Effector memory CD8-positive, alpha-beta T cell (primary cell): ENCODE data around the gene TIPIN.
"Not testable (repeated sequence)": the region's sequence is repeated elsewhere in the genome, so short reads cannot be mapped to it uniquely, and the experiment has no call there.

ENCODE experiments used
- ATAC-seq: fragments of 150-1000 bp; cut with Tn5 transposase; replicated peaks from 2 replicates; pipeline ENCODE4 v1.10.0; 2021; ENCODE audit warnings: mild to moderate bottlenecking, moderate library complexity
- DNase-seq, 3 experiments: peaks; one replicate each; pipeline ENCODE4 v3.0.0; 2021
- H3K27ac Mint-ChIP-seq, 2 donors: one replicate each; pipeline ENCODE4 v1.8.0; 2022; ENCODE audit warnings: mild to moderate bottlenecking in 2 of 2, mixed read lengths in 2 of 2, moderate library complexity in 2 of 2
- H3K27me3 Mint-ChIP-seq, 2 donors: one replicate each; pipeline ENCODE4 v1.8.0; 2022; ENCODE audit warnings: mixed read lengths in 2 of 2
- H3K36me3 Mint-ChIP-seq: one replicate; pipeline ENCODE4 v1.8.0; 2022; ENCODE audit warnings: mild to moderate bottlenecking, moderate library complexity, mixed read lengths; ENCODE audit not compliant: insufficient read depth
- H3K4me1 Mint-ChIP-seq, 2 donors: one replicate each; pipeline ENCODE4 v1.8.0; 2022; ENCODE audit warnings: low read depth in 2 of 2, mixed read lengths in 2 of 2
- H3K4me3 Mint-ChIP-seq, 2 donors: one replicate each; pipeline ENCODE4 v1.8.0; 2022; ENCODE audit warnings: mild to moderate bottlenecking in 2 of 2, mixed read lengths in 2 of 2, moderate library complexity in 2 of 2
- H3K9me3 Mint-ChIP-seq, 2 donors: one replicate each; pipeline ENCODE4 v1.8.0; 2022; ENCODE audit warnings: mixed read lengths in 2 of 2

TIPIN gene

DNA sequence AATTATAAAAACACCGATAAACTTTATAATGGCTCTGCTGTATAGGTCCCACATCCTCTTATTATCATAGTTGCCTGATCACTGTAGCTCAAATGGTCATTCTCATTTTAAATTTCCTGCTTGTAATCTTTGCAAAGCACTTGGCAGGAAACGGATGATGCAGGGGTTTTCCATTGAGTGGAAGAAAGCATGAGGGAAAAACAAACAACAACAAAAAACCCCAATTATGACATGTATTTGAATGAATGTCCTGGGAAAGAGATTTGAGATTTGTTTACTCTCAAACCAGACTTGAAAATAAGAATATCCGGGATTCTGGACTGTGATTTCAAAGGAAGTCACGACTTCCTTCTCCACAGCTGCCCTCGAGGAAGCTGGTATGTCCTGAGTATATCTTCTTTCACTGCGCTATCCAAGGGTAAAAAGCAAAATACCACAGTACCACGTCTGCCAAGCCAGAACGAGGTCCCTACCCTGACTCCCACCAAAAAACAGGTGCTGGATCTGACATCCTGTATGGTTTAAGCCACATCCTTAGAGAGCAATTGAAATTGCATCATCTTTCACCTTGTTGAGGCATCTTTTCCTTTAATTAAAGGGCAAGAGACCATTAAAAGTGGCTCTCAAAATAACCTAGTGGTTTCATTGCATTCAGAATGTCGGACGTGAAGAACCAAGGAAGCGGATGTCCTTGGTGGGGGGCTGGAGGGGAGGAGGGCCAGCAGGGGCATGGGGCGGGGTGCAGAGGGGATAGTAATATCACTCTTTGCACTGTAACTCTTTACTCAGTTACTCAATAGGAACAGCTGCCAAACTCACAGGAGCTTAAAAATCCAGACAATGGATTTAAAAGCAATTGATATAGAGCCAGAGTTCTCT lies 13.5 kb upstream of the TIPIN start:
- H3K36me3 Mint-ChIP-seq, result peaks cover 2% of the 10 kb centered on the region
- peak overlapping the region; percentile 71 to 77 for H3K4me3 Mint-ChIP-seq
- H3K4me1 Mint-ChIP-seq, result peaks cover 10 to 16% of the 10 kb centered on the region in 2 donors
- no peaks in the 10 kb centered on the region for H3K9me3 Mint-ChIP-seq
- no peaks in the 10 kb centered on the region for H3K27me3 Mint-ChIP-seq
- DNase-seq, result no peak
- ATAC-seq, result peak; percentile 88
- peak overlapping the region; percentile 77 to 84 for H3K27ac Mint-ChIP-seq

DNA sequence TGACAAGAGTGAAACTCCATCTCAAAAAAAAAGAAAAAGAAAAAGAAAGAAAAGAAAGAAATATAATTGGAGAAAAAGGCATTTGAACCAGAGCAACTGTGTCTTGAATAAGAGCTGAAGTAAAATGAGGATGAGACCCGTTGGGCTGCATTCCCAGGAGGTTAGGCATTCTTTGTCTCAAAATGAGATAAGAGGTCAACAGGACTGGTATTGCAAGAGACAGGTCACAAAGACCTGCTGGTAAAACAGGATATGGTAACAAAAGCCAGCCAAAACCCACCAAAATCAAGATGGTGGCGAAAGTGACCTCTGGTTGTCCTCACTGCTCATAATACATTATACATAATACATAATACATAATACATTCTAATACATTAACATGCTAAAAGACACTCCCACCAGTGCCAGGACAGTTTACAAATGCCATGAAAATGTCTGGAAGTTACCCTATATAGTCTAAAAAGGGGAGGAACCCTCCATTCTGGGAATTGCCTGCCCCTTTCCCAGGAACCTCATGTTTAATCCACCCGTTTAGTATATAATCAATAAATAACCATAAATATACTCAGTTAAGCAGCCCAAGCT lies 8.6 kb upstream of the TIPIN start:
- H3K27me3 Mint-ChIP-seq, result no peaks in the 10 kb centered on the region
- H3K36me3 Mint-ChIP-seq, result peaks cover 2% of the 10 kb centered on the region
- DNase-seq, result no peak
- H3K27ac Mint-ChIP-seq, result no peak overlapping the region
- no peak for ATAC-seq
- H3K4me3 Mint-ChIP-seq, result no peak overlapping the region
- peaks cover 7 to 8% of the 10 kb centered on the region in 2 donors for H3K4me1 Mint-ChIP-seq
- no peaks in the 10 kb centered on the region for H3K9me3 Mint-ChIP-seq

DNA sequence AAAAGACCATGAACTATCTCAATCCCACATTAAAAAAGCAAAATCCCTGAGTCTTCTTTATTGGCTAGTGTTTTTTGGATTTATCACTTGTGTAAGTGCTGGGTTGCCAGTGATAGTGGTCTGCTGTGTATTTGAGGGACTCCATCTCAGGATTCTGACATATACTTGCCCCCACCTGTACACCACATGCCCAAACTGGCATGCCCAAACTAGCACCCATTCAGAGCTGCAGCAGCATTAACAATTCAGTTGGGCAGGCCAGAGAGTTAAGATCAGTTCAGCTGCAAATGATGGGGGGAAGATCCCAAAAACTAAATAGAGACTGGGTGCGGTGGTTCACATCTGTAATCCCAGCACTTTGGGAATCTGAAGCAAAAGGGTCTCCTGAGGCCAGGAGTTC lies 6.3 kb upstream of the TIPIN start:
- no peaks in the 10 kb centered on the region for H3K27me3 Mint-ChIP-seq
- no peaks in the 10 kb centered on the region for H3K9me3 Mint-ChIP-seq
- ATAC-seq (no peak), DNase-seq (no peak)
- no peaks in the 10 kb centered on the region for H3K4me1 Mint-ChIP-seq
- no peak overlapping the region for H3K4me3 Mint-ChIP-seq
- peaks cover 2% of the 10 kb centered on the region for H3K36me3 Mint-ChIP-seq
- no peak overlapping the region for H3K27ac Mint-ChIP-seq

DNA sequence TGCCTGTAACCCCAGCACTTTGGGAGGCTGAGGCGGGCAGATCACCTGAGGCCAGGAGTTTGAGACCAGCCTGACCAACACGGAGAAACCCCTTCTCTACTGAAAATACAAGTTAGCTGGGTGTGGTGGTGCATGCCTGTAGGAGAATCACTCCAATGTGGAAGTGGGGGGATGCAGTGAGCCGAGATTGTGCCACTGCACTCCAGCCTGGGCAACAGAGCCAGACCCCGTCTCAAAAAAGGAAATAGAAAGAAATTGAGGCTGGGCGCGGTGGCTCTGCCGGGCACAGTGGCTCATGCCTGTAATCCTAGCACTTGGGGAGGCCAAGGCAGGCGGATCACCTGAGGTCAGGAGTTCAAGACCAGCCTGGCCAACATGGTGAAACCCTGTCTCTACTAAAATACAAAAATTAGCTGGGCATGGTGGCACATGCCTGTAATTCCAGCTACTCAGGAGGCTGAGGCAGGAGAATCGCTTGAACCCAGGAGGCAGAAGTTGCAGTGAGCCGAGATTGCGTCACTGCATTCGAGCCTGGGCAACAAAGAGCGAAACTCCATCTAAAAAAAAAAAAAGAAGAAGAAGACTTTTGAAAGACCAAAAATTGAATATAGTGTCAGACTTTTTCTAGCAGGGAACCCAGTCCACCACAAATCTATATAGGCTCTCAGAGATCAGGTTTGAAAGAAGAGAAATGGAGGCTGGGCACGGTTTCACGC lies 5.4 kb upstream of the TIPIN start:
- DNase-seq, H3K4me1 Mint-ChIP-seq, H3K9me3 Mint-ChIP-seq, ATAC-seq, H3K27me3 Mint-ChIP-seq, H3K27ac Mint-ChIP-seq, H3K4me3 Mint-ChIP-seq, H3K36me3 Mint-ChIP-seq: not testable (repeated sequence)

- no peaks in the 10 kb centered on the region for H3K9me3 Mint-ChIP-seq
- no peaks in the 10 kb centered on the region for H3K27me3 Mint-ChIP-seq
- no peak overlapping the region for H3K27ac Mint-ChIP-seq
- DNase-seq, result no peak
- no peak for ATAC-seq
- H3K36me3 Mint-ChIP-seq, result peaks cover 10% of the 10 kb centered on the region
- H3K4me1 Mint-ChIP-seq, result peaks cover 13 to 16% of the 10 kb centered on the region in 2 donors
- no peak overlapping the region for H3K4me3 Mint-ChIP-seq
Measured at GRCh38 chr15:66359740-66360139, 3.3 kb upstream of the TIPIN start.

DNA sequence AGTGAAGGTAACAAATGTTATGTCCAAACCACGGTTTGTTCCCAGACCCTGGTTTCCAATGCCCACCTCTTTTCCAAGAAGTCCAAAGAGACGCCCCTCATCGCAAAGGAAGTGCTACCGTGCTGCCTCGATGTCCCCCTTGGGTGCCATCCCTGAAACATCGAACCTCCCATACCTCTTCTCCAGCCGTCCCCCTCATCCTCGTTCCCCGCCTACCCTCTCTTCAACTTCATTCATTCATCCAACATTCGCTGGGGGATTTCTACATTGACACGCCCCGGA lies 467 bp downstream of the TIPIN start:
- DNase-seq (peak in 1 of 3 experiments; percentile 2), ATAC-seq (no peak)
- Mint-ChIP-seq H3K4me1 (peaks cover 13 to 19% of the 10 kb centered on the region in 2 donors), H3K27ac (peak overlapping the region; percentile 94 to 96), H3K9me3 (no peaks in the 10 kb centered on the region), H3K27me3 (no peaks in the 10 kb centered on the region), H3K4me3 (peak overlapping the region; percentile 97), H3K36me3 (peaks cover 10% of the 10 kb centered on the region)

DNA sequence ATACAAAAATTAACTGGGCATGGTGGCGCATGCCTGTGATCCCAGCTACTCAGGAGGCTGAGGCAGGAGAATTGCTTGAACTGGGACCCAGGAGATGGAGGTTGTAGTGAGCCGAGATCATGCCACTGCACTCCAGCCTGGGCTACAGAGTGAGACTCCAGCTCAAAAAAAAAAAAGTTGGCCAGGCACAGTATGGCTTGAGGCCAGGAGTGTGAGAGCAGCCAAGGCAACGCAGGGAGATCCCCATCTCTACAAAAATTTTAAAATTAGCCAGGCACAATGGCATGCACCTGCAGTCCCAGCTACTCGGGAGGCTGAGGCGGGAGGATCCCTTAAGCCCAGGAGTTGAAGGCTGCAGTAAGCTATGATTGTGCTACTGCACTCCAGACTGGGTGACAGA lies 8.0 kb downstream of the TIPIN start:
- H3K4me3 Mint-ChIP-seq, H3K4me1 Mint-ChIP-seq, H3K27me3 Mint-ChIP-seq, DNase-seq, ATAC-seq, H3K9me3 Mint-ChIP-seq, H3K27ac Mint-ChIP-seq: not testable (repeated sequence)
- peaks cover 16% of the 10 kb centered on the region for H3K36me3 Mint-ChIP-seq

- Mint-ChIP-seq H3K9me3 (no peaks in the 10 kb centered on the region), H3K4me1 (no peaks in the 10 kb centered on the region), H3K27ac (peak overlapping the region; percentile 26 to 28), H3K36me3 (peaks cover 88% of the 10 kb centered on the region), H3K27me3 (no peaks in the 10 kb centered on the region), H3K4me3 (no peak overlapping the region)
- DNase-seq, result no peak
- no peak for ATAC-seq
Measured at GRCh38 chr15:66328771-66329170, 27.7 kb downstream of the TIPIN start.

DNA sequence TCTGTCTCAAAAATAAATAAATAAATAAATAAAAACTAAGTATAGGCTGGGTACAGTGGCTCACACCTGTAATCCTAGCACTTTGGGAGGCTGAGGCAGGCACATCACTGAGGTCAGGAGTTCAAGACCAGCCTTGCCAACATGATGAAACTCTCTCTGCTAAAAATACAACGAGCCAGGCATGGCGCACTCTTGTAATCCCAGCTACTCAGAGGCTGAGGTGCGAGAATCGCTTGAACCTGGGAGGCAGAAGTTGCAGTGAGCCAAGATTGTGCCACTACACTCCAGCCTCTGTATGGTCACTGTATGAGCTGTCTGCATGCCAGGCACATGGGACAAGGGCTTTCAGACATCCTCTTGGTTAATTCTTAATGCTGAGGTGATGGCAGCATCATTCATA lies 28.7 kb downstream of the TIPIN start:
- Mint-ChIP-seq H3K4me3 (no peak overlapping the region), H3K9me3 (no peaks in the 10 kb centered on the region), H3K36me3 (peaks cover 92% of the 10 kb centered on the region), H3K27ac (no peak overlapping the region), H3K27me3 (no peaks in the 10 kb centered on the region), H3K4me1 (no peaks in the 10 kb centered on the region)
- DNase-seq (no peak), ATAC-seq (no peak)

- H3K4me1 Mint-ChIP-seq, result no peaks in the 10 kb centered on the region
- H3K27me3 Mint-ChIP-seq, result no peaks in the 10 kb centered on the region
- DNase-seq (no peak), ATAC-seq (no peak)
- H3K9me3 Mint-ChIP-seq, result no peaks in the 10 kb centered on the region
- H3K4me3 Mint-ChIP-seq, result no peak overlapping the region
- H3K36me3 Mint-ChIP-seq, result peaks cover 91% of the 10 kb centered on the region
- H3K27ac Mint-ChIP-seq, result no peak overlapping the region
Measured at GRCh38 chr15:66326051-66326450, 30.4 kb downstream of the TIPIN start.

- H3K4me3 Mint-ChIP-seq, result no peak overlapping the region
- peak overlapping the region; percentile 47 for H3K27ac Mint-ChIP-seq
- no peaks in the 10 kb centered on the region for H3K27me3 Mint-ChIP-seq
- no peaks in the 10 kb centered on the region for H3K9me3 Mint-ChIP-seq
- no peak for ATAC-seq
- H3K4me1 Mint-ChIP-seq, result no peaks in the 10 kb centered on the region
- no peak for DNase-seq
- H3K36me3 Mint-ChIP-seq, result peaks cover 85% of the 10 kb centered on the region
Measured at GRCh38 chr15:66323312-66323928, 33.1 kb downstream of the TIPIN start.

GRCh38 chr15:66312144-66312543 lies 44.3 kb downstream of the TIPIN start:
- Mint-ChIP-seq H3K4me1 (peaks cover 3 to 4% of the 10 kb centered on the region in 2 donors), H3K36me3 (peaks cover 47% of the 10 kb centered on the region), H3K4me3 (no peak overlapping the region), H3K27ac (no peak overlapping the region), H3K27me3 (no peaks in the 10 kb centered on the region), H3K9me3 (no peaks in the 10 kb centered on the region)
- DNase-seq (no peak), ATAC-seq (no peak)

DNA sequence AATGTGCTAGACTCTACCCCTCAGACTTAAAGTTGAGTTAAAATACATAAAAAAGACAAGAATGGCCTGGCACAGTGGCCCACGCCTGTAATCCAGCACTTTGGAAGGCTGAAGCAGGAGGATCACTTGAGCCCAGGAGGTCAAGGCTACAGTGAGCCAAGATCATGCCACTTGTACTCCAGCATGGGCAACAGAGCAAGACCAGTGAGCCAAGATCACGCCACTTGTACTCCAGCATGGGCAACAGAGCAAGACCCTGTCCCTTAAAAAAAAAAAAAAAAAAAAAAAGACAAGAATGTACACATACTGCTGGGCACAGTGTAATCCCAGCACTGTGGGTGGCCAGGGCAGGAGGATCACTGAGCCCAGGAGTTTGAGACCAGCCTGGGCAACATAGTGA lies 45.7 kb downstream of the TIPIN start:
- Mint-ChIP-seq H3K4me1 (peaks cover 3 to 4% of the 10 kb centered on the region in 2 donors), H3K36me3 (peaks cover 34% of the 10 kb centered on the region), H3K9me3 (no peaks in the 10 kb centered on the region), H3K27ac (peak overlapping the region in 1 of 2 donors; percentile 52), H3K27me3 (no peaks in the 10 kb centered on the region), H3K4me3 (no peak overlapping the region)
- DNase-seq, result no peak
- ATAC-seq, result no peak
